ENCODE measurements around the gene DGAT2L6.
"Not testable (repeated sequence)": the region's sequence is repeated elsewhere in the genome, so short reads cannot be mapped to it uniquely, and the experiment has no call there.

DGAT2L6 gene

DNA sequence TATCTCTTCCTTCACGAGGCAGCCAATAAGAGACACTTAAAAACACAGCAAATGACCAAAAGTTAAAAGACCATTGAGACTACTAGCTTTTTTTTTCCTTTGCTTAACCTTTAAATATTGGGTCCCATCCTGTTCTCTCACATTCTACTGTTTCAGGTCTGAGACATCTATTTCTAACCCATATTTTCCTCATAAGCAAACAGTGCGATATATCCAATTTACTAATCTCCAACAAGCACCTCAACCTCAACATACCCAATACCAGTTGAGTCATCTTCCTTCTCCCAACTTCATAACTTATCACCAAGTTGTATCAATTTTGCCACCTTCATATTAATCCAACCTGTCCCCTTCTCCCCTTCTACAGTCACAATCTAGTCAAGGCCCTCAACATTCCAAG is 64.2 kb downstream of the DGAT2L6 start:
- Histone ChIP-seq H3K36me3 (no peaks in the 10 kb centered on the region), H3K27me3 (no peaks in the 10 kb centered on the region), H3K4me3 (ENCODE audit: low read depth, low read length) (no peak overlapping the region), H3K4me1 (no peaks in the 10 kb centered on the region), H3K9me3 (no peaks in the 10 kb centered on the region)
- TF ChIP-seq, protein P1, sequence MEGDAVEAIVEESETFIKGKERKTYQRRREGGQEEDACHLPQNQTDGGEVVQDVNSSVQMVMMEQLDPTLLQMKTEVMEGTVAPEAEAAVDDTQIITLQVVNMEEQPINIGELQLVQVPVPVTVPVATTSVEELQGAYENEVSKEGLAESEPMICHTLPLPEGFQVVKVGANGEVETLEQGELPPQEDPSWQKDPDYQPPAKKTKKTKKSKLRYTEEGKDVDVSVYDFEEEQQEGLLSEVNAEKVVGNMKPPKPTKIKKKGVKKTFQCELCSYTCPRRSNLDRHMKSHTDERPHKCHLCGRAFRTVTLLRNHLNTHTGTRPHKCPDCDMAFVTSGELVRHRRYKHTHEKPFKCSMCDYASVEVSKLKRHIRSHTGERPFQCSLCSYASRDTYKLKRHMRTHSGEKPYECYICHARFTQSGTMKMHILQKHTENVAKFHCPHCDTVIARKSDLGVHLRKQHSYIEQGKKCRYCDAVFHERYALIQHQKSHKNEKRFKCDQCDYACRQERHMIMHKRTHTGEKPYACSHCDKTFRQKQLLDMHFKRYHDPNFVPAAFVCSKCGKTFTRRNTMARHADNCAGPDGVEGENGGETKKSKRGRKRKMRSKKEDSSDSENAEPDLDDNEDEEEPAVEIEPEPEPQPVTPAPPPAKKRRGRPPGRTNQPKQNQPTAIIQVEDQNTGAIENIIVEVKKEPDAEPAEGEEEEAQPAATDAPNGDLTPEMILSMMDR (IDR thresholded peaks at IDR 0.05; ENCODE audit: low read depth, low read length): no peak
- no peak for DNase-seq

GRCh38 chrX:70243601-70244000 is 66.3 kb downstream of the DGAT2L6 start:
- DNase-seq; H3K4me1 ChIP-seq; H3K4me3 ChIP-seq (ENCODE audit: low read depth, low read length); H3K9me3 ChIP-seq; H3K27me3 ChIP-seq; H3K36me3 ChIP-seq: not testable (repeated sequence)

- no peaks in the 10 kb centered on the region for H3K27me3 ChIP-seq
- TF ChIP-seq, protein P1 (IDR thresholded peaks at IDR 0.05; ENCODE audit: low read depth, low read length): no peak
- no peaks in the 10 kb centered on the region for H3K4me1 ChIP-seq
- no peak overlapping the region for H3K4me3 ChIP-seq (ENCODE audit: low read depth, low read length)
- H3K36me3 ChIP-seq: no peaks in the 10 kb centered on the region
- no peaks in the 10 kb centered on the region for H3K9me3 ChIP-seq
- no peak for DNase-seq
Observed at GRCh38 chrX:70244881-70245280, 67.6 kb downstream of the DGAT2L6 start.

GRCh38 chrX:70247252-70247651 is 70.0 kb downstream of the DGAT2L6 start:
- H3K4me3 ChIP-seq (ENCODE audit: low read depth, low read length): no peak overlapping the region
- no peaks in the 10 kb centered on the region for H3K36me3 ChIP-seq
- H3K27me3 ChIP-seq: no peaks in the 10 kb centered on the region
- no peak for DNase-seq
- no peaks in the 10 kb centered on the region for H3K9me3 ChIP-seq
- no peaks in the 10 kb centered on the region for H3K4me1 ChIP-seq
- TF ChIP-seq, protein P1 (IDR thresholded peaks at IDR 0.05; ENCODE audit: low read depth, low read length): no peak

GRCh38 chrX:70252491-70252890 is 75.2 kb downstream of the DGAT2L6 start:
- H3K36me3 ChIP-seq: no peaks in the 10 kb centered on the region
- no peaks in the 10 kb centered on the region for H3K27me3 ChIP-seq
- TF ChIP-seq, protein P1 (IDR thresholded peaks at IDR 0.05; ENCODE audit: low read depth, low read length): no peak
- H3K9me3 ChIP-seq: no peaks in the 10 kb centered on the region
- H3K4me3 ChIP-seq (ENCODE audit: low read depth, low read length): no peak overlapping the region
- no peaks in the 10 kb centered on the region for H3K4me1 ChIP-seq
- DNase-seq: no peak

DNA sequence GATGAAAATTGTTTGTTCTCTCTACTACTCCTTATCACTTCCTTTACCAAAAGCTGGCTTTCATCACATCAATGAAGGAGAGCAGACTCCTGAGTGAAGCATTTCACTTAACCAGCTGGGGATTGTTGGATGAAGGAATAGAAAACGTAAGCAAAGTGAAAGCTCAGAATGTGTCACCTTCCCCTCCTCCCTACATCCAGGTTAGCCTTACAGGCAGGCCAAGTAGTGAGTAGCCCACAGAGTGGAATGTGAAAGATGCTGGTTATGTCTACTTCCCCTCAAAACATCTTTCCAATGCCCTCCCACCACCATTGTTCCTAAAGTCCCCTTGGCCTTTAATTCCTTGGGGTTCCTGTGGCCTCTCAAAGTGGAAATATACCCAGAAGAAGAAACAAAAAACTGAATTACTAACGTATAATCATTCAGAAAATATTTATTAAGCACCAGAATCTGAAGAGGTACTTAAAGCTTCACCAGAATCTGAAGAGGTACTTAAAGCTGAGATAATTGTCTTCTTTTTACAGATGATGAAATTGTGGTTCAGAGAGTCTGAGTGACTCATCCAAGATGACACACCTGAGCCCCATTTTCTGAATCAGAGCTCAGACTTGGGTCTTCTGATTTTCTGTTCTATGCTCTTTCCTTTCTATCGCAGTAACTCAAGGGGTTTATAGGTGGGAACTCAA is 76.2 kb downstream of the DGAT2L6 start:
- no peaks in the 10 kb centered on the region for H3K4me1 ChIP-seq
- no peak overlapping the region for H3K4me3 ChIP-seq (ENCODE audit: low read depth, low read length)
- H3K27me3 ChIP-seq: no peaks in the 10 kb centered on the region
- H3K36me3 ChIP-seq: no peaks in the 10 kb centered on the region
- no peaks in the 10 kb centered on the region for H3K9me3 ChIP-seq
- TF ChIP-seq, protein P1 (IDR thresholded peaks at IDR 0.05; ENCODE audit: low read depth, low read length): no peak
- no peak for DNase-seq

GRCh38 chrX:70254063-70254400 is 76.7 kb downstream of the DGAT2L6 start:
- no peaks in the 10 kb centered on the region for H3K9me3 ChIP-seq
- TF ChIP-seq, protein P1 (IDR thresholded peaks at IDR 0.05; ENCODE audit: low read depth, low read length): no peak
- H3K4me1 ChIP-seq: no peaks in the 10 kb centered on the region
- no peak for DNase-seq
- H3K27me3 ChIP-seq: no peaks in the 10 kb centered on the region
- no peaks in the 10 kb centered on the region for H3K36me3 ChIP-seq
- no peak overlapping the region for H3K4me3 ChIP-seq (ENCODE audit: low read depth, low read length)
